NCI-H748 treated with DMSO at 0.1 percent for 48 hours (cell line): ENCODE results near the gene COX19.
"Not testable (repeated sequence)": the region's sequence is repeated elsewhere in the genome, so short reads cannot be mapped to it uniquely, and the experiment has no call there.

Source experiments
- DNase-seq: peaks from one replicate; lab custom pipeline; 2025; lab: John Stamatoyannopoulos, UW

Gene COX19

GRCh38 chr7:924541-925231 lies 50.7 kb downstream of the COX19 start:
- DNase-seq = no peak

- not testable (repeated sequence) for DNase-seq
Observed at GRCh38 chr7:924042-924441, 51.3 kb downstream of the COX19 start.

- no peak for DNase-seq
Observed at GRCh38 chr7:923108-924041, 52.0 kb downstream of the COX19 start.

- no peak for DNase-seq
Observed at GRCh38 chr7:922334-923107, 52.8 kb downstream of the COX19 start.

- DNase-seq = no peak
Observed at GRCh38 chr7:921581-922333, 53.6 kb downstream of the COX19 start.

- DNase-seq = no peak
Observed at GRCh38 chr7:921071-921461, 54.3 kb downstream of the COX19 start.

- DNase-seq = no peak
Observed at GRCh38 chr7:920351-921070, 54.8 kb downstream of the COX19 start.

- no peak for DNase-seq
Observed at GRCh38 chr7:919924-920341, 55.4 kb downstream of the COX19 start.

GRCh38 chr7:919114-919442 lies 56.3 kb downstream of the COX19 start:
- no peak for DNase-seq

- no peak for DNase-seq
Observed at GRCh38 chr7:918441-919113, 56.8 kb downstream of the COX19 start.

- no peak for DNase-seq
Observed at GRCh38 chr7:918118-918425, 57.3 kb downstream of the COX19 start.

GRCh38 chr7:917255-918117 lies 57.9 kb downstream of the COX19 start:
- no peak for DNase-seq

- no peak for DNase-seq
Observed at GRCh38 chr7:916291-916941, 58.9 kb downstream of the COX19 start.
